Ureter (tissue), 1 donor: Measurements from ENCODE around the gene ZMYND15. TPM values are rescaled to one million over a fixed set of nuclear protein-coding genes. Genes with fewer than 3 reads are reported as not detected.
"Not testable (repeated sequence)": the region's sequence is repeated elsewhere in the genome, so short reads cannot be mapped to it uniquely, and the experiment has no call there.

Experiments used
- DNase-seq: peaks from one replicate; pipeline ENCODE4 v3.0.0-alpha.2; 2020; ENCODE audit warnings: low spot score
- total RNA-seq: library from RNA; stranded (reverse); gene quantifications from one replicate; pipeline ENCODE4 v1.2.4, GENCODE V29; 2023
- donor health status: DM: yes; HTN: yes; CAD: no.

Gene ZMYND15
- total RNA-seq: 1.7 TPM

DNA sequence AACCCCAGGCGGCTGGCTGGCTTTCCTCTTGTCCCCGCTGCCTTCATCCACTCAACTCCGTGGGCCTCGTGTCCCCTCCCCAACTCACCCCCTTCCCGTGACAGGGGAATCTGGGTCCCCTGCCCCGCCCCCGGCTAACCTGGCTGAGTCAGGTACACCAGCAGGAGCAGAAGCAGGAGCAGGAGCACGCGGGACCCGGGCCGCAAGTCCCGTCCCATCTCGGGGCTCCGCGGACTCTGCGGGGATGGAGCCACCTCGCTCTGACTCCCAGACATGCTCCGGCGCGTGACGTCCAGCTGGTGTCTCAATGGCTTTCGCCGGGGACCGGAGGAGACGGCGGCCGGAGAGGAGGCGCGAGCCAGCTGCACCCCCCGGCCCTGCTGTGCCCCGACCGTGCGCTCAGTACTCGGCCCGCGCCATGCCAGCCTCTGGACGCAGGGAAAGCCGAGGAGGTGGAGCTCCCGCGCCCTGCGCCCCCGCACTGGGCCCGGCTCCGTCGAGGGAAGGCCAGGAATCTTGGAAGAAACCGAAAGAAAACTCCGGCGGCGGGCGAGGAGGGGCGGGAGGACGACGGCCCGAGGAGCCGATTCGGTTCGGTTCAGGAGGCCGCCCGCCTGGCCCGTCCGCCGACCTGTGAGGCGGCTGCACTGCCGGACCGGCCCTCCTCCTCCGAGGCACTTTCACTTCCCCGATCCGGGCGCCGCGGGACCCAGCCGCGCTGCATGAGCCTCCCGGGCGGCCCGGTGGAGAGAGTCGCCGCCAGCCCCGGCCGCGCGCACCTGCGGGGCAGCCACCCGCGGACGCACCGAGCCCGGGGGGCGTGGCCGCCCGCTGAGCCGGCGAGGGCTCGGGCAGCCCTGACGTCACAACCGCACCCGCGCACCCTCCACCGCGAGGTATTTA lies at the start of gene ZMYND15, which contains the start of gene CXCL16:
ZMYND15 (plus strand) TSS at position 712 of the 903 bp plus-strand sequence. CDS start 716 bp downstream, outside the sequence.
CXCL16 (minus strand) TSS at position 807 of the 903 bp plus-strand sequence; CDS start at position 218, 589 bp downstream.
- DNase-seq: no peak

DNA sequence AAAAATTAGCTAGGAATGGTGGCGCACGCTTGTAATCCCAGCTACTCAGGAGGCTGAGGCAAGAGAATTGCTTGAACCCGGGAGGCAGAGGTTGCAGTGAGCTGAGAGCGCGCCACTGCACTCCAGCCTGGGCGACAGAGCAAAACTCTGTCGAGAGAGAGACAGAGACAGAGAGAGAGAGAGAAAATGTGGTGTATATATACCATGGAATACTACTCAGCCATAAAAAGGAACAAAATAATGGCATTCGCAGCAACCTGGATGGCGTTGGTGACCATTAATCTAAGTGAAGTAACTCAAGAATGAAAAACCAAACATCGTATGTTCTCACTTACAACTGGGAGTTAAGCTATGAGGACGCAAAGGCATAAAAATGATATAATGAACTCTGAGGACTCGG lies 49.8 kb upstream of the ZMYND15 start:
- DNase-seq: not testable (repeated sequence)

DNA sequence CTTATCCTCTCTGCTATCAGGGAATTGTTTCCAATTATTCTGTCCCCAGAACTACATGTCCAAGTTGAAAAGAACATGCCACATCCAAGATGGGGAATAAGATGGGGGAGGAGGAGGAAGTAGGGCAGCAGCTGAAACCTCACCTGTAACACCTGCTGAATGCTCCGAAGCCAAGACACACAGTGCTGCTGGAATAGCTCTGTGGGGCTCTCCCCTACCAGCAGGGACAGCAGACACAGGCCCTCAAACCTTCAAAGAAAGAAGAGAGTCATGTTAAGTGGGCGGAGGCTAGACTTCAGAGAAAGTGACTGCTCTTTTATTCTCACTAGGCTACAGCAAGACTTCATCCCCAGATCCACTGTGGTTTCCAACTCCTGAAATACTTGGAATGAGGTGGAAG lies 48.9 kb upstream of the ZMYND15 start:
- DNase-seq: no peak

GRCh38 chr17:4691686-4692085 lies 47.9 kb upstream of the ZMYND15 start:
- DNase-seq: no peak

GRCh38 chr17:4693416-4693815 lies 46.2 kb upstream of the ZMYND15 start:
- DNase-seq: no peak

DNA sequence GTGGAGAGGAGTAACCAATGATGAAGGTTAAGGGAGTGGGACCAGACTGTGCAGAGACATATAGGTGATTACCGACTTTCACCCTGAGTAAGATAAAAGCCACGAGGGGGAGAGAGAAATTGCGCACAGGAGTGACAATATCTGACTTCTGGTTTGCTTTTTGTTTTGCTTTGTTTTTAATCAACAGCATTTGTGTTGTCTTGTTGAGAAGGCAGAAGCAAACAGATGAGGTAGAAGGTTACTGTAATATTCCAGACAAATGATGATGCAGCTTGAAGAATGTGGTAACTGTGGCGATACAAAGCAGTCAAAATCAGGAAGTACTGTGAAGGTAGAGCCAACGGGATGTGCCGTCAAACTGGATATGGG lies 43.2 kb upstream of the ZMYND15 start:
- no peak for DNase-seq

GRCh38 chr17:4699401-4700056 lies 40.1 kb upstream of the ZMYND15 start:
- not testable (repeated sequence) for DNase-seq

DNA sequence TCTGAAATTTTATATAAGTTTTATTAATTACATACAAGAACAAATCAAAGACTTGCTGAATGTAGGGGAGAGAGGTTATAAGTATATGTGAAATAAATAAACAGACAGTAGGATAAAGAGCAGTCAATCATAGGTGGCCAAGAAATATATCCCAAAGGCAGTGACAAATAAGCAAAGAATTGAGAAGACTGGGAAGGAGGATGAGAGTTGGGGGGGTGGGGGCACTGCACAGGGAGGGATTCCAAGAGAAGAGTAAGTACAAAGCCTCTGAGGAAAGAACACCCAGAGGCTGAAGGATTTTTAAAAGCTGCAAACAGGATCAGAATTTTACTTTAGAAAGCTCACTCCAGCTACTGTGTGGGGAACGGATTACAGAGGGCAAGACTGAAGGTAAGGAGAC lies 38.5 kb upstream of the ZMYND15 start:
- DNase-seq: no peak

DNA sequence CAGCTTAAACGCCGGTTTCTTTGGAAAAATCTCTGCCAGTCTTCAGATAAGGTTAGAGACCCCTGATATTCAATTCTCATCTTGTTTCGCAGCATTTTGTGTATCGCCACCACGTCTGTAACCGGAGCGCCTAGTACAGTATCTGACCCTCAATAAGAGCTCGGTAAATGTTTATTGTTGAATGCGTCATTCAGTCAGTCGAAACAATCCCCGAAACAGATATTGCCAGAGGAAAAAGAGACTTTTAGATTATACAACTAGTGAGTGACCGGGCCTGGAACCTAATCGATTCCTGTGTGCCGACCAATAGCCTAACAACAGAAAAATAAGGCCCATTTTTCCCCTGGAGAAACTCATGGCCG lies 36.3 kb upstream of the ZMYND15 start:
- DNase-seq: no peak

DNA sequence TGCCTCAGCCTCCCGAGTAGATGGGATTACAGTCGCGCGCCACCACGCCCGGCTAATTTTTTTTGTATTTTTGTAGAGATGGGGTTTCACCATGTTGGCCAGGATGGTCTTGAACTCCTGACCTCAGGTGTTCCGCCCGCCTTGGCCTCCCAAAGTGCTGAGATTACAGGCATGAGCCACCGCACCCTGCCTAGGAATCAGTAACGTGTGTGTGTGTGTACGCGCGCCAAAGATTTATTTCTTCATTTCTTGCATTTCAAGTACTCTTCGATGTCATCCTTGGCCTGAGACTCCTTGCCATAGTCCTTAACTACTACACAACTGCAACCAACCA lies 35.1 kb upstream of the ZMYND15 start:
- not testable (repeated sequence) for DNase-seq

- DNase-seq: no peak
Measured at GRCh38 chr17:4704991-4705390, 34.6 kb upstream of the ZMYND15 start.

DNA sequence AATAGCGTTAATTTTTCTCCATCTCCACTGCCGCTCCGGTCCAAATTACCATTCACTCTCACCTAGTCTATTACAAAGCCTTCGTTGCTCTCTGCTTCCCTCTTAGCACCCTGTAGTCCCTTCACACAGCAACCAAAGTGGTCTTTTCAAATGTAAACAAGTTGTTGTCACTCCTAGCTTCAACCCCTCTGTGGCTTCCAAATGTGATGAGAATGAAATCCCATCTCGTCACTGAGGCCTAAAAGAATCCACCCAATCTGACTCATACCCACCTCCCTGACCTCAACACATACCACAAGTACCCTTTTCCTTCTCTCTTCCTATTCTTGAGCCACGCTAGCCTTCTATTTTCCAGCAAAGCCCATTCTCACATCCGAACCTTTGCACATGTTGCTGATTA lies 33.5 kb upstream of the ZMYND15 start:
- no peak for DNase-seq

DNA sequence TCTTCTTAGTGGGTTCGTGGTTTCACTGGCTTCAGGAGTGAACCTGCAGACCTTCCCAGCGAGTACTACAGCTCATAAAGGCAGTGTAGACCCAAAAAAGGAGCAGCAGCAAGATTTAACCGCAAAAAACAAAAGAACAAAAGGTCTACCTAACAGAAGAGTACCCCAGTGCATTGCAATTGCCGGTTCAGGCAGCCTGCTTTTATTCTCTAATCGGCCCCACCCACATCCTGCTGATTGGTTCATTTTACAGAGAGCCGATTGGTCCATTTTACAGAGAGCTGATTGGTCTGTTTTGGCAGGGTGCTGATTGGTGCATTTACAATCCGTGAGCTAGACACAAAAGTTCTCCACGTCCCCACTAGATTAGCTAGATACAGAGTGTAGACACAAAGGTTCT lies 31.2 kb upstream of the ZMYND15 start:
- no peak for DNase-seq

DNA sequence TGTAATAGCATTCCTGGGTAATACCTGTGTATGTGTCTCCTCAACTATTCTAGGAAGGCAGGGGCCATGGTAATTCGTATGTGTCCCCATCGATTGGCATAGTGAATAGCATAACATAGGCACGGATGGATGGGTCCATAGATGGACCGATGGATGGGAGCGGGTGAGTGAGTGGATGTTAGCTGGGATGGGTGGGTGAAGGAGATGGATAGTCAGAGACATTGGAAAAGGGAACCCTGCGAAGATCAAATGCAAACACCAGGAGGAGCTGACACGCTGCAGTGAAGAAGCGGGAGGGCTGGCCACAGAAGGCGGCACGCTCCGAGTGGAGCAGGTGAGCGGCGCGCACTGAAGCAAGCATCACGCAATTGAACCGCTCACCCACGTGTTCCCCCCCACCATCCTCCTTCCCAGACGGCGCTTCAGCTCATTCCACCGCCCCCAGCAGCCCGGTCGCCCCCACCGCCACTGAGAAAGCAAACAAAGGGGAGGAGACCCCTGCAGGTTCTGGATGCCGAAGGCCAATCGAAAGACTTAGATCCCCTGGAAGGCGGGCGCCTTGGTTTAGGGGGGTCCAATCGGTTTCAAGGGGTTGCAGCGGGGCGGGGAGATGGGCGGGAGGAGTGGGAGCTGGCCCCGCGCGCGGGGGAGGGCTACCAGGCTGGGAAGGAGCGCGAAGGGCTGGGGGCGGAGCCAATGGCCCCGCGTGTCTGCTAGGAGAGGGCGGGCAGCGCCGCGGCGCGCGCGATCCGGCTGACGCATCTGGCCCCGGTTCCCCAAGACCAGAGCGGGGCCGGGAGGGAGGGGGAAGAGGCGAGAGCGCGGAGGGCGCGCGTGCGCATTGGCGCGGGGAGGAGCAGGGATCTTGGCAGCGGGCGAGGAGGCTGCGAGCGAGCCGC lies 29.6 kb upstream of the ZMYND15 start, which contains the start of gene ARRB2:
ARRB2 (plus strand) TSS at position 839 of the 899 bp plus-strand sequence. CDS start 90 bp downstream, outside the sequence.
- DNase-seq: peak; percentile 96

DNA sequence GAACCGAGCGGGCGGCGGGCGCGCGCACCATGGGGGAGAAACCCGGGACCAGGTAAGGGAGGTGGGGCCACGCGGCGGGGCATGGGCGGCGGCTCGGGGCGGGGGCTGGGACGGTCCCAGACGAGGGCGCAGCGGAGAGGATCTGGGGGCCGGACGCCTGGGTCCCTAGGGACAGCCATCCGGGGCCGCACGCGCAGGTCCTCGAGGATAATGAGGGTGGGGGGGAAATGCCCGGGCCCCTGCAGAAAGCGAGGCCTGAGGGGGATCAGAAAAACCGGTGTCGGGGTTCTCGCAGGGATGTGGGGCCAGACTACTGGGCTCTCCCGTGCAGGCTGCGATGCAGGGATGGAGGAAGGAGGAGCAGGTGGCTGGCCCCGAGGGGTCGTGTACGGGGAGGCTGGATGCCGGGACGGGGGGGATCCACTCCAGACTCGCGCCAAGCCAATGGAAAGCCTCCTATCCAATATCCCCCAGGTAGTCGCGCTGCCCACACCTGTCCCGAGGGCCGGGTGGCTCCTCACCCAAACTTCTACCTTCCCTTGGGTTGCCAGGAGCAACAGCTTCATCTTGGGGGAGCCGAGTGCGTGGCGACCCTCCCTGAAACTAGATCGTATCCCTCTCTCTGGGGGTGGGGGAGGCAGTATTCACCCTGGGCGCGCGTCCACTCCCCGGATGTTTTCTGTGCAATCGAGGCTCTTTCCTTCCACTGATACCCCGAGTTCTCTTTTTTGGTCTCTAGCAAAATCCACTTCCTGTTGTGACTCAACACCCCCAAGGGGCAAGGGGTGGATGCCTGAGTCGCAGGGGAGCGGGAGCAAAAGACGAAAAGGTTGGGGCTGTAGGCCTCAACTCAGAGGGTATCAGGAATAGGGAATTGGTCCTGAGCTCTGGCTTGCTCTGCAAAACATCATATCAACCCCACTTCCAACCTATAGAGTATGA lies 28.7 kb upstream of the ZMYND15 start:
- DNase-seq: no peak

- no peak for DNase-seq
Measured at GRCh38 chr17:4711661-4712181, 27.9 kb upstream of the ZMYND15 start.

GRCh38 chr17:4712526-4712925 lies 27.1 kb upstream of the ZMYND15 start:
- no peak for DNase-seq

DNA sequence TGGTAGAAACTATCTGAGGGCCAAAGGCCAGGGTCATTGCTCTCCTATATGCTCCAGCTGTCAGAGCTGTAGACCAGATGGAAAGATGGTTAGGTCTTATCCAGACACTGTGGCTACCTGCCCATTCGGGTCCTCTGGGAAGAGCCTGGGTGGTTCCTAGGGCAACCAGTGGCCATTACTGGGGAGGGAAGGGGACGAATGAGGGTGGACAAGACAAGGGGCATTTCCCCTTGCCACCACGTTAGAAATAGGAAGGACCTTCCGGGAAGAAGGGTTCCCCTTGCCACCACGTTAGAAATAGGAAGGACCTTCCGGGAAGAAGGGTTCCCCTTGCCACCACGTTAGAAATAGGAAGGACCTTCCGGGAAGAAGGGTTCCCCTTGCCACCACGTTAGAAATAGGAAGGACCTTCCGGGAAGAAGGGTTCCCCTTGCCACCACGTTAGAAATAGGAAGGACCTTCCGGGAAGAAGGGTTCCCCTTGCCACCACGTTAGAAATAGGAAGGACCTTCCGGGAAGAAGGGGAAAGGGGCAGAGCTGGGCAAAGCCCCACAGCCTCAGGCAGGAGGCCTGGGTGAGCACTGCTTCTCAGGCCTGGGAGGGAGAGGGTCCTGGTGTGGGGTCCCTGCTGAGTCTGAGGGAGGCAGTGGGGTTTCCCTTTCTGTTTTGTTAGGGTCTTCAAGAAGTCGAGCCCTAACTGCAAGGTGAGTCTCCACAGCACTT lies 25.1 kb upstream of the ZMYND15 start:
- not testable (repeated sequence) for DNase-seq

- no peak for DNase-seq
Measured at GRCh38 chr17:4715063-4715744, 24.4 kb upstream of the ZMYND15 start.
